Testis (tissue), 2 donors: Measurements from ENCODE around the gene IL18R1.

Experiments
- POLR2A ChIP-seq: fragments of 450-650 bp; IDR thresholded peaks from one replicate; pipeline ENCODE4 v1.6.1; 2017; ENCODE audit warnings: antibody characterized with exemption, mild to moderate bottlenecking, moderate library complexity
- TF ChIP-seq, protein P1 (sequence below), 3 experiments: fragments of 450-650 bp in 2 of 3; fragments of 200-600 bp in 1 of 3; sonication (generic) in 1 of 3; IDR thresholded peaks; one replicate each; pipeline ENCODE4 v1.5.1; 2016 to 2019; ENCODE audit warnings: antibody characterized with exemption in 3 of 3, mild to moderate bottlenecking in 2 of 3, moderate library complexity in 1 of 3

DNA sequence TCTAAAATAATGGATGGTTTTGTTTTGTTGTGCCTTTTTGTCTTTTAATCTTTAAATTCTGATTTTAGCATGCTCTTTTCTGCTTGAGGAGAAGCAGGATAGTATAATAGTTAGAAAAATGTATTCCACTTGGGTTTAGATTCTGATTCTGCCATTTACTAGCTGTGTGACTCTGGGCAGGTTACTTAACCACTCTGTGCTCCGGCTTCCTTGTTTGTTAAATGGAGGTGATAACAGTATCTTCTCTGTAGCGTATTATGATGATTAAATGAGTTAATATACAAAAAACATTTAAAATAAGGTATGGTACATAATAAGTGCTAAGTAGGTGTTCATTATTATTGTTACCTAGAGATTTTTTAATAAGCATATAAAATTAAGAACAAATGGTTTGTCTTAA lies 40.4 kb downstream of the IL18R1 start:
- TF ChIP-seq POLR2A = no peak
- TF ChIP-seq, protein P1, sequence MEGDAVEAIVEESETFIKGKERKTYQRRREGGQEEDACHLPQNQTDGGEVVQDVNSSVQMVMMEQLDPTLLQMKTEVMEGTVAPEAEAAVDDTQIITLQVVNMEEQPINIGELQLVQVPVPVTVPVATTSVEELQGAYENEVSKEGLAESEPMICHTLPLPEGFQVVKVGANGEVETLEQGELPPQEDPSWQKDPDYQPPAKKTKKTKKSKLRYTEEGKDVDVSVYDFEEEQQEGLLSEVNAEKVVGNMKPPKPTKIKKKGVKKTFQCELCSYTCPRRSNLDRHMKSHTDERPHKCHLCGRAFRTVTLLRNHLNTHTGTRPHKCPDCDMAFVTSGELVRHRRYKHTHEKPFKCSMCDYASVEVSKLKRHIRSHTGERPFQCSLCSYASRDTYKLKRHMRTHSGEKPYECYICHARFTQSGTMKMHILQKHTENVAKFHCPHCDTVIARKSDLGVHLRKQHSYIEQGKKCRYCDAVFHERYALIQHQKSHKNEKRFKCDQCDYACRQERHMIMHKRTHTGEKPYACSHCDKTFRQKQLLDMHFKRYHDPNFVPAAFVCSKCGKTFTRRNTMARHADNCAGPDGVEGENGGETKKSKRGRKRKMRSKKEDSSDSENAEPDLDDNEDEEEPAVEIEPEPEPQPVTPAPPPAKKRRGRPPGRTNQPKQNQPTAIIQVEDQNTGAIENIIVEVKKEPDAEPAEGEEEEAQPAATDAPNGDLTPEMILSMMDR (IDR thresholded peaks at IDR 0.05) = no peak
